GM12865 (cell line): ENCODE data around the gene HSPG2.

Experiments
- DNase-seq: peaks from one replicate; pipeline ENCODE4 v3.0.0; 2010; ENCODE audit warnings: low read depth
- H3K4me3 ChIP-seq: 2 replicates; pipeline ENCODE4 v1.5.1; 2011; ENCODE audit warnings: mild to moderate bottlenecking, low read depth, low read length, control low read depth
- CTCF ChIP-seq: IDR thresholded peaks from 2 replicates; pipeline ENCODE4 v1.5.1; 2011; ENCODE audit warnings: low read length, control low read depth, low read depth, inconsistent platforms; ENCODE audit not compliant: insufficient read depth; ENCODE audit errors: missing control alignments

The HSPG2 gene

GRCh38 chr1:21887216-21887736 is 49.8 kb downstream of the HSPG2 start:
- DNase-seq: no peak
- H3K4me3 ChIP-seq: no peak overlapping the region
- no peak for TF ChIP-seq CTCF

- H3K4me3 ChIP-seq: no peak overlapping the region
- TF ChIP-seq CTCF: no peak
- DNase-seq: no peak
Observed at GRCh38 chr1:21886486-21887215, 50.5 kb downstream of the HSPG2 start.

GRCh38 chr1:21885236-21886037 is 51.7 kb downstream of the HSPG2 start:
- no peak overlapping the region for H3K4me3 ChIP-seq
- no peak for DNase-seq
- TF ChIP-seq CTCF: no peak

GRCh38 chr1:21884456-21885235 is 52.5 kb downstream of the HSPG2 start:
- no peak for DNase-seq
- TF ChIP-seq CTCF: no peak
- H3K4me3 ChIP-seq: no peak overlapping the region

GRCh38 chr1:21882721-21883415 is 54.2 kb downstream of the HSPG2 start:
- DNase-seq: no peak
- H3K4me3 ChIP-seq: no peak overlapping the region
- no peak for TF ChIP-seq CTCF

GRCh38 chr1:21881250-21881649 is 55.9 kb downstream of the HSPG2 start:
- no peak overlapping the region for H3K4me3 ChIP-seq
- no peak for DNase-seq
- no peak for TF ChIP-seq CTCF
